DND-41 (cell line): ENCODE data around the gene BTBD3.

Experiments used
- ATAC-seq: fragments of 200-7000 bp; cut with Tn5 transposase; 3 replicates; pipeline ENCODE4 v1.9.1; 2021; ENCODE audit warnings: low read depth; ENCODE audit not compliant: insufficient read depth
- DNase-seq: peaks from one replicate; pipeline ENCODE4 v3.0.0-alpha.2; 2020
- H2AFZ ChIP-seq: 2 replicates; pipeline ENCODE4 v1.6.0; 2012; ENCODE audit warnings: low read depth, low read length
- H3K27ac ChIP-seq: 2 replicates; pipeline ENCODE4 v1.5.1; 2012; ENCODE audit warnings: low read length, inconsistent platforms
- H3K27me3 ChIP-seq: fragments of 200-600 bp; sonication (generic); 2 replicates; pipeline ENCODE4 v1.6.0; 2012; ENCODE audit warnings: low read length, mild to moderate bottlenecking, inconsistent platforms; ENCODE audit not compliant: insufficient read depth, poor library complexity
- H3K36me3 ChIP-seq: 2 replicates; pipeline ENCODE4 v1.5.1; 2012; ENCODE audit warnings: low read length, inconsistent platforms; ENCODE audit not compliant: insufficient read depth
- H3K4me1 ChIP-seq: 2 replicates; pipeline ENCODE4 v1.5.1; 2012; ENCODE audit warnings: mild to moderate bottlenecking, low read length; ENCODE audit not compliant: insufficient read depth
- H3K4me2 ChIP-seq: 2 replicates; pipeline ENCODE4 v1.6.0; 2012; ENCODE audit warnings: mild to moderate bottlenecking, moderate library complexity, low read length, inconsistent platforms; ENCODE audit not compliant: insufficient read depth
- H3K4me3 ChIP-seq, 2 experiments: fragments of 200-600 bp in 1 of 2; shearing (Covaris generic) in 1 of 2; 2 replicates each; pipeline ENCODE4 v1.5.1; 2012 to 2016; ENCODE audit warnings: inconsistent platforms in 2 of 2, low read length in 2 of 2, mild to moderate bottlenecking in 2 of 2, low read depth in 1 of 2, moderate library complexity in 1 of 2
- H3K79me2 ChIP-seq: 2 replicates; pipeline ENCODE4 v1.6.0; 2012; ENCODE audit warnings: low read length, inconsistent platforms; ENCODE audit not compliant: insufficient read depth
- H3K9ac ChIP-seq: 2 replicates; pipeline ENCODE4 v1.6.0; 2012; ENCODE audit warnings: low read depth, mild to moderate bottlenecking, inconsistent platforms, low read length, moderate library complexity
- H3K9me3 ChIP-seq: 2 replicates; pipeline ENCODE4 v1.5.1; 2012; ENCODE audit warnings: low read length, moderate library complexity, mild to moderate bottlenecking, inconsistent platforms; ENCODE audit not compliant: insufficient read depth, severe bottlenecking
- H4K20me1 ChIP-seq: 2 replicates; pipeline ENCODE4 v1.6.0; 2012; ENCODE audit warnings: low read length; ENCODE audit not compliant: insufficient read depth
- EZH2 ChIP-seq: IDR thresholded peaks from 3 replicates; pipeline ENCODE4 v1.6.1; 2012; ENCODE audit warnings: borderline replicate concordance, low read depth, mild to moderate bottlenecking, moderate library complexity, low read length, inconsistent platforms; ENCODE audit not compliant: severe bottlenecking
- TF ChIP-seq, protein P1 (sequence below): IDR thresholded peaks from 2 replicates; pipeline ENCODE4 v1.5.1; 2012; ENCODE audit warnings: borderline replicate concordance, low read length, moderate library complexity, mild to moderate bottlenecking; ENCODE audit not compliant: poor library complexity, severe bottlenecking; ENCODE audit errors: extremely low read depth

The BTBD3 gene

DNA sequence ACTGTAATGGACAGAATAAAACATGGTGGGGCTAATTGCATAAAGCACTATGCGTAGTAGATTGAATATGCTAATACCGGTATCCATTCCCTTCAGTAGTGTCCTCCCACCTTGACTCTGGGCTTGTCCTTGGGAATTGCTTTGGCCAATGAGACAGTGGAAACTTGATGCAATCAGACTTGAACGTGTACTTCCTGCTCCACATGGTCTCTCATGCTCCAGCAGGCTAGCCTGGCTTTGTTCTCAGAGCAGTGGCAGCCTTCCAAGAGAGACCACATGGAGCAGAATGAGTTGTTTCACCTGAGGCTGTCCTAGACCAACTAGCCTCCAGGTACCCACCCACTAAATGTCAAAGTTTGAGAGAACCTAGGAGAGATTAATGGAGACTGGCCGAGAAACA lies 37.0 kb upstream of the BTBD3 start:
- peaks cover 2% of the 10 kb centered on the region for H3K27me3 ChIP-seq
- H3K27ac ChIP-seq: no peak overlapping the region
- ATAC-seq (no peak), DNase-seq (no peak)
- H3K9me3 ChIP-seq: no peaks in the 10 kb centered on the region
- no peak for TF ChIP-seq EZH2
- TF ChIP-seq, protein P1, sequence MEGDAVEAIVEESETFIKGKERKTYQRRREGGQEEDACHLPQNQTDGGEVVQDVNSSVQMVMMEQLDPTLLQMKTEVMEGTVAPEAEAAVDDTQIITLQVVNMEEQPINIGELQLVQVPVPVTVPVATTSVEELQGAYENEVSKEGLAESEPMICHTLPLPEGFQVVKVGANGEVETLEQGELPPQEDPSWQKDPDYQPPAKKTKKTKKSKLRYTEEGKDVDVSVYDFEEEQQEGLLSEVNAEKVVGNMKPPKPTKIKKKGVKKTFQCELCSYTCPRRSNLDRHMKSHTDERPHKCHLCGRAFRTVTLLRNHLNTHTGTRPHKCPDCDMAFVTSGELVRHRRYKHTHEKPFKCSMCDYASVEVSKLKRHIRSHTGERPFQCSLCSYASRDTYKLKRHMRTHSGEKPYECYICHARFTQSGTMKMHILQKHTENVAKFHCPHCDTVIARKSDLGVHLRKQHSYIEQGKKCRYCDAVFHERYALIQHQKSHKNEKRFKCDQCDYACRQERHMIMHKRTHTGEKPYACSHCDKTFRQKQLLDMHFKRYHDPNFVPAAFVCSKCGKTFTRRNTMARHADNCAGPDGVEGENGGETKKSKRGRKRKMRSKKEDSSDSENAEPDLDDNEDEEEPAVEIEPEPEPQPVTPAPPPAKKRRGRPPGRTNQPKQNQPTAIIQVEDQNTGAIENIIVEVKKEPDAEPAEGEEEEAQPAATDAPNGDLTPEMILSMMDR: no peak
- H3K36me3 ChIP-seq: no peaks in the 10 kb centered on the region
- H3K4me3 ChIP-seq: no peak overlapping the region
- H3K4me2 ChIP-seq: no peak overlapping the region
- H3K4me1 ChIP-seq: no peaks in the 10 kb centered on the region
- no peak overlapping the region for H3K9ac ChIP-seq
- H4K20me1 ChIP-seq: no peaks in the 10 kb centered on the region
- H3K79me2 ChIP-seq: no peaks in the 10 kb centered on the region
- H2AFZ ChIP-seq: no peak overlapping the region

DNA sequence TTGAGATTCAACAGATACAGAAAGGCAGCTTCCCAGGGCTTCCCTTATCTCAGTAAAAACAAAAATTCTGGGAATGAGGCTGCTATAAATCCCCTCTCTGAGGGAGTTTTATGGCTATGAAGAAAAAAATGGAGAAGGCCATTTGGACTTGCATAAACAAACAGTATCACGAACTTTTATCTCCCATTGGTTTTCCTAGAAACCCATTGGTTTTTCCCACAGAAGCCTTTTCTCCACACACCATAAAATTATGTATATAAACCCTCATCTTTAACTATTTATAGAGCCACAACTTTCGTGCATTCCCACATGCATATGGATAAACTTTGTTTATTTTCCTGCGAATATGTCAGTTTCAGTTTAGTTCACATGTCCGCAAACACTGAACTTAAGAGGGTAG lies 36.2 kb upstream of the BTBD3 start:
- H3K4me3 ChIP-seq: no peak overlapping the region
- H3K9ac ChIP-seq: no peak overlapping the region
- no peaks in the 10 kb centered on the region for H3K9me3 ChIP-seq
- ATAC-seq (no peak), DNase-seq (no peak)
- no peak overlapping the region for H3K27ac ChIP-seq
- no peak overlapping the region for H2AFZ ChIP-seq
- no peak for TF ChIP-seq EZH2
- TF ChIP-seq, protein P1: no peak
- H4K20me1 ChIP-seq: no peaks in the 10 kb centered on the region
- no peak overlapping the region for H3K4me2 ChIP-seq
- H3K36me3 ChIP-seq: no peaks in the 10 kb centered on the region
- peaks cover 2% of the 10 kb centered on the region for H3K27me3 ChIP-seq
- H3K4me1 ChIP-seq: no peaks in the 10 kb centered on the region
- H3K79me2 ChIP-seq: no peaks in the 10 kb centered on the region

DNA sequence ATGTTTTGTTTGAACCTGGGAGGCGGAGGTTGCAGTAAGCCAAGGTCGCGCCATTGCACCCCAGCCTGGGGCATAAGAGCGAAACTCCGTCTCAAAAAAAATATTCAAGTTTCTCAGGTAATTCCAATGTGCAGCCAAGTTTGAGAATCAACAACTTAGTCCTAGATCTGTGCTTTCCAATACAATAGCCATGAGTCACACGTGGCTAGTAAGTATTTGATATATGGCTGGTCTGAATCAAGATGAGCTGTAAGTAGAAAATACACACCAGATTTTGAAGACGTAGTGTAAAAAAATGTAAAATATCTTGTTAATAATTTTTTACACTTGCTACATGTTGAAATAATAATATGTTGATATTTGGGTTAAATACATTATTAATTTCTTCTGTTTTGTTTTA lies 35.0 kb upstream of the BTBD3 start:
- Histone ChIP-seq H3K9me3 (no peaks in the 10 kb centered on the region), H3K27me3 (peaks cover 2% of the 10 kb centered on the region), H3K9ac (no peak overlapping the region), H3K79me2 (no peaks in the 10 kb centered on the region), H3K27ac (no peak overlapping the region), H3K36me3 (no peaks in the 10 kb centered on the region), H3K4me2 (no peak overlapping the region), H3K4me1 (no peaks in the 10 kb centered on the region), H4K20me1 (no peaks in the 10 kb centered on the region), H2AFZ (no peak overlapping the region), H3K4me3 (no peak overlapping the region)
- TF ChIP-seq EZH2: no peak
- TF ChIP-seq, protein P1: no peak
- DNase-seq: no peak
- ATAC-seq: no peak

DNA sequence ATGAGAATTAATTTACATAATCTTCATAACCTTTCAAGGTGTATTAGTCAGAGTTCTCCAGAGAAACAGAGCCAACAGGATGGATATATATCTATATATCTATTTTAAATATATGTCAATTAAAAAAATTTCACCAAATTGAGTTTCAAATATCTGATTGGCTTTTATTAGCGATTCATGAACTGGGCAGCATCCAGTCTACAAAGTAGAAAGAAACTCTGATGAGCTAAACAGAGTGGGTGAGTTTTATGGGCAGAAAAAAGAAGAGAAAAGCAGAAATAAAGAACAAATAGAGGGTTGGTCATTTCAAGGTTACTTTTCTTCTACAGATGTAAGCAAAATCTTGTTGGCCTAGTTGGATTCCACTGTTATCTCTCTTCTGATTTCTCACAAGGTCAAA lies 29.0 kb upstream of the BTBD3 start:
- H3K4me3 ChIP-seq: no peak overlapping the region
- H2AFZ ChIP-seq: no peak overlapping the region
- H3K79me2 ChIP-seq: peaks cover 26% of the 10 kb centered on the region
- H3K27me3 ChIP-seq: peaks cover 12% of the 10 kb centered on the region
- DNase-seq: no peak
- H4K20me1 ChIP-seq: peaks cover 21% of the 10 kb centered on the region; the same call in 1 of the 2 replicates
- no peak for TF ChIP-seq EZH2
- TF ChIP-seq, protein P1: no peak
- H3K27ac ChIP-seq: no peak overlapping the region
- no peak for ATAC-seq
- no peaks in the 10 kb centered on the region for H3K9me3 ChIP-seq
- no peak overlapping the region for H3K9ac ChIP-seq
- no peak overlapping the region for H3K4me2 ChIP-seq
- H3K4me1 ChIP-seq: peaks cover 27% of the 10 kb centered on the region
- H3K36me3 ChIP-seq: no peaks in the 10 kb centered on the region
